HCT116 (cell line): ENCODE measurements around the gene CCSER1. TPM values are rescaled to one million over a fixed set of nuclear protein-coding genes. Genes with fewer than 3 reads are reported as not detected.

ENCODE experiments used
- ATAC-seq: fragments of 200-7000 bp; cut with Tn5 transposase; 2 replicates; pipeline ENCODE4 v1.9.1; 2020; ENCODE audit warnings: mild to moderate bottlenecking, moderate library complexity
- BruUV-seq: library from RNA; stranded (reverse); fragments of 400-500 nt; replicated peaks from 2 replicates; lab custom pipeline; 2021; lab: Mats Ljungman, UMichigan
- CTCF ChIA-PET: fragments of 300-600 bp; sonication (Branson Sonifier 250); formaldehyde crosslinking; loops from one replicate; lab custom pipeline; 2021; ENCODE audit warnings: antibody characterized with exemption; lab: Charles Lee
- POLR2A ChIA-PET: fragments of 300-600, 350-600 bp; sonication (Branson Sonifier 250); formaldehyde crosslinking; loops from one replicate; lab custom pipeline; 2021; ENCODE audit warnings: antibody characterized with exemption; lab: Charles Lee
- RAD21 ChIA-PET, 2 experiments: fragments of 300-600 bp; sonication (Branson Sonifier 250); formaldehyde crosslinking; loops; one replicate each; lab custom pipeline; 2023; ENCODE audit warnings: low total read pairs in 2 of 2; ENCODE audit not compliant: uncharacterized antibody in 2 of 2, unreplicated experiment in 2 of 2, low non-redundant PET in 1 of 2; lab: Charles Lee
- DNase-seq: peaks from one replicate; pipeline ENCODE4 v3.0.0-alpha.2; 2010; ENCODE audit warnings: low read depth, low spot score
- H2AFZ ChIP-seq: fragments of 200-600 bp; shearing (Covaris generic), sonication (generic); 2 replicates; pipeline ENCODE4 v1.6.1; 2017; ENCODE audit warnings: low read depth, mixed run types, mixed read lengths, antibody characterized with exemption, low read length; ENCODE audit not compliant: poor library complexity, severe bottlenecking
- H3K27ac ChIP-seq: 2 replicates; pipeline ENCODE4 v1.5.1; 2012; ENCODE audit warnings: low read depth, low read length
- H3K27me3 ChIP-seq: fragments of 200-600 bp; sonication (generic); 2 replicates; pipeline ENCODE4 v1.6.1; 2016; ENCODE audit warnings: mixed run types, low read length, mixed read lengths; ENCODE audit not compliant: insufficient read depth
- H3K36me3 ChIP-seq, 2 experiments: fragments of 200-500 bp in 1 of 2; fragments of 200-600 bp in 1 of 2; sonication (Bioruptor generic) in 1 of 2; sonication (generic) in 1 of 2; 2 replicates each; pipeline versions ENCODE4 v1.5.1 to v1.6.1; 2014 to 2016; ENCODE audit warnings: low read length in 2 of 2, inconsistent platforms in 1 of 2, mixed read lengths in 1 of 2, mixed run types in 1 of 2; ENCODE audit not compliant: insufficient read depth in 2 of 2, control insufficient read depth in 1 of 2
- H3K4me1 ChIP-seq, 2 experiments: fragments of 200-600 bp in 1 of 2; sonication (generic) in 1 of 2; 2 replicates each; pipeline versions ENCODE4 v1.5.1 to v1.6.1; 2012 to 2017; ENCODE audit warnings: low read length in 2 of 2, inconsistent platforms in 1 of 2, mild to moderate bottlenecking in 1 of 2, mixed read lengths in 1 of 2, mixed run types in 1 of 2, moderate library complexity in 1 of 2; ENCODE audit not compliant: insufficient read depth in 2 of 2, control insufficient read depth in 1 of 2
- H3K4me2 ChIP-seq: fragments of 200-600 bp; sonication (generic); 2 replicates; pipeline ENCODE4 v1.6.1; 2017; ENCODE audit warnings: mixed run types, low read length, mixed read lengths
- H3K4me3 ChIP-seq, 2 experiments: fragments of 200-600 bp in 1 of 2; sonication (generic) in 1 of 2; replicated peaks in 1 of 2; 2 replicates each; pipeline ENCODE4 v1.5.1; 2011 to 2016; ENCODE audit warnings: low read length in 2 of 2, control low read depth in 1 of 2, low read depth in 1 of 2, mild to moderate bottlenecking in 1 of 2, mixed read lengths in 1 of 2, mixed run types in 1 of 2
- H3K79me2 ChIP-seq: fragments of 200-600 bp; sonication (generic); 2 replicates; pipeline ENCODE4 v1.6.1; 2017; ENCODE audit warnings: mild to moderate bottlenecking, mixed run types, low read length, moderate library complexity, mixed read lengths; ENCODE audit not compliant: insufficient read depth
- H3K9ac ChIP-seq: fragments of 200-600 bp; sonication (generic); 2 replicates; pipeline ENCODE4 v1.6.1; 2016; ENCODE audit warnings: low read length, mixed read lengths
- H3K9me2 ChIP-seq: fragments of 200-600 bp; sonication (generic), shearing (Covaris generic); 2 replicates; pipeline ENCODE4 v1.6.1; 2017; ENCODE audit warnings: mixed run types, mild to moderate bottlenecking, moderate library complexity; ENCODE audit not compliant: insufficient read depth
- H3K9me3 ChIP-seq, 2 experiments: fragments of 200-500 bp in 1 of 2; fragments of 200-600 bp in 1 of 2; sonication (Bioruptor generic) in 1 of 2; sonication (generic) in 1 of 2; 2 replicates each; pipeline ENCODE4 v1.6.1; 2014 to 2017; ENCODE audit warnings: low read length in 2 of 2, mixed read lengths in 2 of 2, inconsistent platforms in 1 of 2, low read depth in 1 of 2, mild to moderate bottlenecking in 1 of 2, mixed run types in 1 of 2, moderate library complexity in 1 of 2; ENCODE audit not compliant: control insufficient read depth in 1 of 2, insufficient read depth in 1 of 2
- H4K20me1 ChIP-seq: fragments of 200-600 bp; sonication (generic), shearing (Covaris generic); 2 replicates; pipeline ENCODE4 v1.6.1; 2017; ENCODE audit warnings: mixed run types, mild to moderate bottlenecking, moderate library complexity; ENCODE audit not compliant: insufficient read depth
- CEBPB ChIP-seq: IDR thresholded peaks from 2 replicates; pipeline ENCODE4 v1.6.1; 2012; ENCODE audit warnings: low read depth
- CTCF ChIP-seq, 3 experiments: fragments of 200-600 bp in 1 of 3; sonication (generic) in 1 of 3; IDR thresholded peaks in 2 of 3; conservative IDR thresholded peaks in 1 of 3; 2 replicates each; pipeline ENCODE4 v1.5.1; 2012 to 2017; ENCODE audit warnings: low read depth in 2 of 3, low read length in 2 of 3, antibody characterized with exemption in 1 of 3, borderline replicate concordance in 1 of 3, control low read depth in 1 of 3, mild to moderate bottlenecking in 1 of 3, mixed read lengths in 1 of 3, mixed run types in 1 of 3, moderate library complexity in 1 of 3; ENCODE audit not compliant: insufficient read depth in 1 of 3
- JUND ChIP-seq: IDR thresholded peaks from 2 replicates; pipeline ENCODE4 v1.6.1; 2012
- REST ChIP-seq: IDR thresholded peaks from 2 replicates; pipeline ENCODE4 v1.6.1; 2012; ENCODE audit warnings: low read depth
- YY1 ChIP-seq: IDR thresholded peaks from 2 replicates; pipeline ENCODE4 v1.6.1; 2011; ENCODE audit warnings: low read length, low read depth, moderate library complexity, mild to moderate bottlenecking; ENCODE audit not compliant: insufficient replicate concordance; ENCODE audit errors: extremely low read depth
- ZNF274 ChIP-seq: fragments of 200-500 bp; sonication (Bioruptor generic); IDR thresholded peaks from 2 replicates; pipeline ENCODE4 v1.6.1; 2014; ENCODE audit warnings: mild to moderate bottlenecking, low read depth, low read length, inconsistent platforms
- intact Hi-C: fragments of 100-400 bp; cut with micrococcal nuclease; formaldehyde crosslinking; loops from 2 replicates; pipeline ENCODE4 v1.10.0; 2022
- total RNA-seq: library from RNA; stranded (reverse); gene quantifications from one replicate; pipeline ENCODE4 v1.2.1, GENCODE V29; 2021; ENCODE audit not compliant: unreplicated experiment
- TF ChIP-seq, protein P1 (sequence below): IDR thresholded peaks from 2 replicates; pipeline ENCODE4 v1.6.1; 2012

The CCSER1 gene
- total RNA-seq, 1 experiment from 2014 or later, result 6.7 TPM

GRCh38 chr4:90246816-90247215, 119.6 kb downstream of the CCSER1 start:
- H3K4me2 ChIP-seq, result no peak overlapping the region
- H2AFZ ChIP-seq, result no peak overlapping the region
- ATAC-seq (no peak), DNase-seq (peak; percentile 19)
- no peaks in the 10 kb centered on the region for H3K27me3 ChIP-seq
- H3K79me2 ChIP-seq, result no peaks in the 10 kb centered on the region
- no peaks in the 10 kb centered on the region for H4K20me1 ChIP-seq
- H3K9me3 ChIP-seq, result no peaks in the 10 kb centered on the region
- no peaks in the 10 kb centered on the region; the same call in 1 of the 2 replicates for H3K9me2 ChIP-seq
- POLR2A ChIA-PET, result no interaction called here
- no TSS peak for BruUV-seq
- H3K4me3 ChIP-seq, result no peak overlapping the region
- intact Hi-C loops, result no loop called here
- RAD21 ChIA-PET, result no interaction called here
- H3K27ac ChIP-seq, result no peak overlapping the region
- no peaks in the 10 kb centered on the region for H3K4me1 ChIP-seq
- TF ChIP-seq YY1, result no peak
- TF ChIP-seq CTCF (IDR thresholded peaks at IDR 0.05 in 2 of 3, conservative IDR thresholded peaks at IDR 0.05 in 1 of 3; ENCODE audit: borderline replicate concordance in 1 of 3, insufficient read depth in 1 of 3, low read depth in 2 of 3, low read length in 2 of 3), result no peak
- no peaks in the 10 kb centered on the region for H3K36me3 ChIP-seq
- CTCF ChIA-PET, result no interaction called here
- no peak overlapping the region for H3K9ac ChIP-seq

- Histone ChIP-seq H3K4me3 (no peak overlapping the region), H3K79me2 (no peaks in the 10 kb centered on the region), H3K4me2 (no peak overlapping the region), H3K27me3 (no peaks in the 10 kb centered on the region), H4K20me1 (no peaks in the 10 kb centered on the region), H3K9me2 (no peaks in the 10 kb centered on the region; the same call in 1 of the 2 replicates), H3K36me3 (no peaks in the 10 kb centered on the region), H3K27ac (no peak overlapping the region), H2AFZ (no peak overlapping the region), H3K4me1 (no peaks in the 10 kb centered on the region), H3K9ac (no peak overlapping the region), H3K9me3 (no peaks in the 10 kb centered on the region)
- no TSS peak for BruUV-seq
- no peak for DNase-seq
- no peak for ATAC-seq
- intact Hi-C loops, result no loop called here
- TF ChIP-seq ZNF274 (no peak), REST (no peak), JUND (no peak), CEBPB (no peak), YY1 (no peak)
- TF ChIP-seq, protein P1, sequence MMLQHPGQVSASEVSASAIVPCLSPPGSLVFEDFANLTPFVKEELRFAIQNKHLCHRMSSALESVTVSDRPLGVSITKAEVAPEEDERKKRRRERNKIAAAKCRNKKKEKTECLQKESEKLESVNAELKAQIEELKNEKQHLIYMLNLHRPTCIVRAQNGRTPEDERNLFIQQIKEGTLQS, result no peak
- ChIA-PET RAD21 (no interaction called here), CTCF (no interaction called here), POLR2A (no interaction called here)
These were observed 127.2 kb downstream of the CCSER1 start for GRCh38 chr4:90254357-90254756.
